DOHH2 (cell line): Measurements from ENCODE around the gene NF1.

Experiments
- EZH2phosphoT487 ChIP-seq: fragments of 200-600 bp; sonication (generic); IDR thresholded peaks from 2 replicates; pipeline ENCODE4 v1.6.1; 2017; ENCODE audit warnings: borderline replicate concordance, mild to moderate bottlenecking, antibody characterized with exemption, low read length, moderate library complexity, mixed read lengths
- TF ChIP-seq, protein P1 (sequence below): fragments of 200-600 bp; sonication (generic); IDR thresholded peaks from one replicate; pipeline ENCODE4 v1.5.1; 2014; ENCODE audit warnings: antibody characterized with exemption, mild to moderate bottlenecking, low read depth, low read length; ENCODE audit not compliant: poor library complexity, severe bottlenecking

DNA sequence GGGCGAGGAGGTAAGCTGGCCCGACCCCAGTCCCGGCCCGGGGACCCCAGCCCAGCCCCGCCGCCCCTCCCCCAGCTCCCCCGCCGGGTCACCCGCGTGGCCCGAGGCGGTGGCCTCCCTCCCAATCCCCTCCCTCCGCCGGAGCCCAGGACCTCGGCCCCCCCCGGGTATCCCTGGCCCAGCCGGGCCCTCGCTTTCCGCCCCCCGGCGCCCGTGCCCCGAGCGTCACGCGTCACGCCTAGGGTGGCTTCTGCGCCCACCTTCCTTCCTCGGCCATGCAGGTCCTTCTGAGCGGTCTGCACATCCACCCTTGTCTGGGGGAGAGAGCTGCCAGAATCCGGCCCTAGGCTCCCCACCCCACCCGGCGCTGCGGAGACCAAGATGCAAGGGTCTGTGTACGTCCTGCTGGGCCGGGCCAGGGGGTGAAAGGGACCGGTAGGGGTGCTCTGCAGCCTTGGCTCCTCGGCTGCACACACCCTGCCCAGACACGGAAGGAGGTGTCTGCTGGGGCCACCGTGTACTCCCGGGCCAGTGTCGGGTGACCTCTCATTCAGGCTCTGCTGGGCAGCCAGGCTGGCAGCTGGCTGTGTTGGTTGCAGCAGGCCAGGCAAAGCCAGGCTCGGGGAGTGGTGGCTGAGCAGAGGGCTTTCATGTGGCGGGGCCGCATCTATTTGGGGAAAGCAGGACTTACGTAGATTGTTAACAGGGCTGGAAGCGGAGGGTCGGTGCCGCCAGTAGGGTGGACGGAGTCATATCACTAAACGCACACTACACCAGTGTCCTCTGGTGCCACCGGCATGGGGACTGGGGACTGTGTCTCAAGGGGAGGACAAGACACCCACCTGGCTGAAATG, 297.5 kb downstream of the NF1 start:
- TF ChIP-seq, protein P1, sequence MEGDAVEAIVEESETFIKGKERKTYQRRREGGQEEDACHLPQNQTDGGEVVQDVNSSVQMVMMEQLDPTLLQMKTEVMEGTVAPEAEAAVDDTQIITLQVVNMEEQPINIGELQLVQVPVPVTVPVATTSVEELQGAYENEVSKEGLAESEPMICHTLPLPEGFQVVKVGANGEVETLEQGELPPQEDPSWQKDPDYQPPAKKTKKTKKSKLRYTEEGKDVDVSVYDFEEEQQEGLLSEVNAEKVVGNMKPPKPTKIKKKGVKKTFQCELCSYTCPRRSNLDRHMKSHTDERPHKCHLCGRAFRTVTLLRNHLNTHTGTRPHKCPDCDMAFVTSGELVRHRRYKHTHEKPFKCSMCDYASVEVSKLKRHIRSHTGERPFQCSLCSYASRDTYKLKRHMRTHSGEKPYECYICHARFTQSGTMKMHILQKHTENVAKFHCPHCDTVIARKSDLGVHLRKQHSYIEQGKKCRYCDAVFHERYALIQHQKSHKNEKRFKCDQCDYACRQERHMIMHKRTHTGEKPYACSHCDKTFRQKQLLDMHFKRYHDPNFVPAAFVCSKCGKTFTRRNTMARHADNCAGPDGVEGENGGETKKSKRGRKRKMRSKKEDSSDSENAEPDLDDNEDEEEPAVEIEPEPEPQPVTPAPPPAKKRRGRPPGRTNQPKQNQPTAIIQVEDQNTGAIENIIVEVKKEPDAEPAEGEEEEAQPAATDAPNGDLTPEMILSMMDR = no peak
- no peak for TF ChIP-seq EZH2phosphoT487
